ENCODE measurements around the gene OPCML. TPM values are rescaled to one million over a fixed set of nuclear protein-coding genes. Genes with fewer than 3 reads are reported as not detected.

OPCML gene
- total RNA-seq, 2 experiments from 2014 or later: not detected

DNA sequence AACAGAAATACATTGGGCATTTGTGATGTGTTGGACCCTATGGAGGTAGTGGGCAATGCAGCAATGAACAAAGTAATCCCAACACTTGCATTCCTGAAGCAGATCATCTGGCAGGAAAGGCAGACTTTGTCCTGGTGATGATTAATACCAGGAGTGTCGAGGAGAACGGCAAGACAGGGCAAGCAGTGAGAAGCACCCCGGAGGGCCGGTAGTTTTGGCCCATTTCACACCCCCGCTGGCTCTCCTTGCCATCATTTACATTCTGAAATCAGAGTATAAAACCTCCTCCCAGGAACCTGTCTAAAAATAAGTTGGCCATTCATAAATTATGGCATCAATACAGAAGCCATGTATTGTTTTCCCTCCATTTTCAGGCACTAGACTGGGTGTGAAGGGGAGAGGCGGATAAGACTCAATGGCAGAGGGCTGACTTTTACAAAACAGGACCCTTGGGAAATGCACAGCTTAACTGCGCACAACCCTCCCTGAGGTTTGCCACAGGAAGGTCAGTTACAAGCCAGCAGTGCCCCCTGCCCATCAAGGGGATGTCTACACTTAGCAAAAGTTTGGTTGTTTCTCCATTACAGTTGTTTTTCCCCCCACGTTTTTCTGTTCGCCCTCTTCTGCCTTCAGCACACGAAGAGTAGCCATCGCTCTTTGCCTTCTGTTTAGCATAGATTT, 55.6 kb downstream of the OPCML start:
- POLR2A ChIA-PET: no interaction called here
- Mint-ChIP-seq H3K9me3 (no peaks in the 10 kb centered on the region), H3K27me3 (no peaks in the 10 kb centered on the region), H3K4me3 (no peak overlapping the region), H3K36me3 (no peaks in the 10 kb centered on the region), H3K4me1 (no peaks in the 10 kb centered on the region), H3K27ac (no peak overlapping the region)
- DNase-seq: no peak
- ATAC-seq (ENCODE audit: low read depth): no peak

DNA sequence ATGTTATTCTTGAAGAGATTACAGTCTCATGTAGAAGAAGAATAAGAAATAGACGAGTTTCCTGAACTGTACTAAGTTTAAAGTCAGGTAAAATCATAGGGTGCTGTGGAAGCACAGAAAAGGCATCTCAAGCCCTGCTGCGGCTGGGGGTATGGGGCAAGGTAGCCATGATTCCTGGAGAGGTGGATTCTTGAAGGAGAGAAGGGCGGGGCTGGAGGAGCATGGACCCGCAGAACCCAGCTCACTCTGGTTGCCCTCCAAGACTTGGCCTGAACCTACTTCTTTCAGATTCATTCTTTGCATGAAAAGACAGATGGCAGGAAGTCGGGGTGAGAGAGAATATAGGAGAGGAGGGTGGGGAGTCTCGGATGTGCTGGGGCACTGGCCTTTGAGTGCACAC, 57.8 kb downstream of the OPCML start:
- H3K36me3 Mint-ChIP-seq: no peaks in the 10 kb centered on the region
- DNase-seq (no peak), ATAC-seq (ENCODE audit: low read depth) (no peak)
- no peaks in the 10 kb centered on the region for H3K4me1 Mint-ChIP-seq
- no peaks in the 10 kb centered on the region for H3K9me3 Mint-ChIP-seq
- H3K27me3 Mint-ChIP-seq: no peaks in the 10 kb centered on the region
- POLR2A ChIA-PET: no interaction called here
- H3K4me3 Mint-ChIP-seq: no peak overlapping the region
- H3K27ac Mint-ChIP-seq: no peak overlapping the region

DNA sequence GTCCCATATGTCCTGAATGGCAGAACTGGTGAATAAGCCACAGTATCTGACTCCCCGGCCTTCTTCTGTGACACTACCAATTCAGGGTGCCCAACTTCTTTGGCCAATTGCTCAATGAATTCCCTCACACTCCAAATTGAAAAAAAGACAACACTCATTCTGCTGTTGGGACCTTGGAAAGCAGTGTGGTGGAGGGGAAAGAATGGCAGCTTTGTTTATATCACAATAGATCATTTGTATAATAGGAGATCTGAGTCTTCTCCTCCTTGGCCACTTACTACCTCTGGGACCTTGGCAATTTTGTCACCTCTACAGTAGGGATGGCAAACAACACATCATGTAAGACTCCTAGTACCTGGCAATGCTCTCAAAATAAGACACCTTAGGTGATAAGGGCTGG, 64.6 kb downstream of the OPCML start:
- DNase-seq: no peak
- no peak overlapping the region for H3K27ac Mint-ChIP-seq
- H3K4me3 Mint-ChIP-seq: no peak overlapping the region
- H3K36me3 Mint-ChIP-seq: no peaks in the 10 kb centered on the region
- ATAC-seq (ENCODE audit: low read depth): no peak
- POLR2A ChIA-PET: no interaction called here
- H3K27me3 Mint-ChIP-seq: no peaks in the 10 kb centered on the region
- no peaks in the 10 kb centered on the region for H3K4me1 Mint-ChIP-seq
- H3K9me3 Mint-ChIP-seq: no peaks in the 10 kb centered on the region

DNA sequence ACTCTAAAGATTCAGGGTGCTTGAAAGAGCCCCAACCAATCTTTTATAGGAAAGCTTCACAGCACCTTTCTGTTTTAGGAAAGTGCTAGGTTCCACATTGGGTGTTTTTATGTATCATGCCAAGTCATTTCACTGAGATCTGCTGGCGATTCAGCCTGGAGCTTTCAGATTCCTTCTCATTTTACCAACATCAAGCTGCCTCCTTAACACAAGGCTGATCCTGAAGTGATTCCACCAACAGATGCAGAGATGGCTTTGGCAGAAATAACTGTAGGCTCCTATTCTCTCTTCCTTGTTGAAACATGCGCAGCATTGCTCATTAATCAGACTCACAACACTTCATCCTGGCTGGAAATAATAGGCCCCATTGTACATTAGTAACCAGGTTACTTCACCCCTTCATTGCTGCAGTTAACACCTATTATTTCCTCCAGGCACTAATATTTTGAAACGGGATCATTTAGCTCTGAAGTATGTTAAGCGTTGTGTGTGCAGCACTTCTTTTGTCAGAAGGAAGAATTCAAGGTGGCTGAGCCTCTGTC, 89.0 kb downstream of the OPCML start:
- DNase-seq (no peak), ATAC-seq (ENCODE audit: low read depth) (no peak)
- H3K27me3 Mint-ChIP-seq: no peaks in the 10 kb centered on the region
- no peaks in the 10 kb centered on the region for H3K9me3 Mint-ChIP-seq
- POLR2A ChIA-PET: no interaction called here
- H3K4me3 Mint-ChIP-seq: no peak overlapping the region
- no peaks in the 10 kb centered on the region for H3K36me3 Mint-ChIP-seq
- no peaks in the 10 kb centered on the region for H3K4me1 Mint-ChIP-seq
- H3K27ac Mint-ChIP-seq: no peak overlapping the region

DNA sequence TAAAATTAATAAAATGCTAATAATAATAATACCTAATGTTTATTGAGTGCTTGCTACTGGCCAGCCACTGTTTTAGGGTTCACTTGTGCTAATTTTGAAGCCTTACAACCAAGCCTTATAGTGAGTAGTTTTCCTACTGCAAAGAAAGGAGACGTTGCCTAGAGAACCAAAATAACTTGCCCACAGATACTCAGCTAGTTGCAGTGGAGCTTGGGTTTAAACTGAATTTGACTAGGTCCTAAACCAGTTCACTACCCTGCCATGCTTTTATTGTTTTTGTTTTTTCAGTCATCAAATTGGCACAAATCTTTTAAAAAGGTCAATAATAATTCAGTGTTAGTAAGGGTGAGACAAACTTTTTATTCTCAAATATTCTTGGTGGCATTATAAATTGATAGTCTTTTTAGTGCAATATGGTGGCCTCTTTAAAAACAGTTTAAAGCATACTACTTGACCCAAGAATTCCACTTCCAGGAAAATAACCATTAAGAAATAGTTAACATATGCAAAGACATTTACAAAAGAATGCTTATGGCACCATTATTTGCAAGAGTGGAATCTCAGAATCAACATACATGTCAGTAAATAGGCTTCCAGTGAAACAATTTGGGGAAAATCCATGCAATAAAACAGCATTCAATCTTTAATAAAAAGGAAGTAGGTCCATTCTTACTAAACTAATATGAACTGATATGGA, 90.2 kb downstream of the OPCML start:
- DNase-seq (no peak), ATAC-seq (ENCODE audit: low read depth) (no peak)
- H3K27ac Mint-ChIP-seq: no peak overlapping the region
- no peaks in the 10 kb centered on the region for H3K9me3 Mint-ChIP-seq
- no peaks in the 10 kb centered on the region for H3K27me3 Mint-ChIP-seq
- H3K36me3 Mint-ChIP-seq: no peaks in the 10 kb centered on the region
- H3K4me1 Mint-ChIP-seq: no peaks in the 10 kb centered on the region
- POLR2A ChIA-PET: no interaction called here
- H3K4me3 Mint-ChIP-seq: no peak overlapping the region

DNA sequence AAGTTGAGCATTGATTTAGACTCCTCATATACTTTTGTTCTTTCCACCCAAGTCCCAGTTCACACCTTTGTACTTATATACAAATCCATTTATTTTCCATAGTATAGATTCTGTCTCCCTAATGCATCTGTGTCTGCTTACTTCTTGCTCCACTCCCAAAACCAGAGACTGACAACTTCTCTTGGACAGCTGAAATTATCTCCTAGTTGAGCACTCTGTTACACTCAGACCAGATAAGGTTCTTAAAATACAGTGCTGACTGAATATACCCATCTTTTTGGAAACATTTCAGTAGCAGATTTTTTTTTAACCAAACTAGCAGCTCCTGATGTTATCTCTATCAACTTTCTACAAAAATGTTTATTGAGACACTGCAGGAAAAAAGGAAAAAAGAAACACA, 106.3 kb downstream of the OPCML start:
- no peaks in the 10 kb centered on the region for H3K4me1 Mint-ChIP-seq
- H3K36me3 Mint-ChIP-seq: no peaks in the 10 kb centered on the region
- H3K27me3 Mint-ChIP-seq: no peaks in the 10 kb centered on the region
- DNase-seq: no peak
- POLR2A ChIA-PET: no interaction called here
- H3K4me3 Mint-ChIP-seq: no peak overlapping the region
- no peak overlapping the region for H3K27ac Mint-ChIP-seq
- H3K9me3 Mint-ChIP-seq: no peaks in the 10 kb centered on the region
- no peak for ATAC-seq (ENCODE audit: low read depth)

DNA sequence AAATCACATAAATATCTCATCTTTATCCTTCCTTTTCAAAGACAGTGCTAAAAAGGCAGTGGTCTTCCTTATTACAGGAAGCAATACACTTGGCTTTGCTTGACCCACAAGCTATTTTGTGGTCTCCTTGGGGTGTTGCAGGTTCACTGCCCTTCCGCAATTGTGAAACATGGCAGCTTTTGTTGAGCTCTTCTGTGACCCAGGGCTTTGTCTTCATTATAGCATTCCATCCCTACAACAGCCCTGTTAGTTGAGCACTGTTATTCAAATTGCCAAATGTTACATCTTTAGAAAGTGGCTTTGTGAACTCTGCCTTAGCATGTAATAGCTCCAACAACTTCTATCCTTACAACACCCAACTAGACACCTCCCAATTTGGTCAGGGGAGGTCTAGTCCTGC, 107.1 kb downstream of the OPCML start:
- POLR2A ChIA-PET: no interaction called here
- ATAC-seq (ENCODE audit: low read depth) (no peak), DNase-seq (no peak)
- no peak overlapping the region for H3K4me3 Mint-ChIP-seq
- no peaks in the 10 kb centered on the region for H3K9me3 Mint-ChIP-seq
- H3K27ac Mint-ChIP-seq: no peak overlapping the region
- no peaks in the 10 kb centered on the region for H3K27me3 Mint-ChIP-seq
- H3K36me3 Mint-ChIP-seq: no peaks in the 10 kb centered on the region
- no peaks in the 10 kb centered on the region for H3K4me1 Mint-ChIP-seq

DNA sequence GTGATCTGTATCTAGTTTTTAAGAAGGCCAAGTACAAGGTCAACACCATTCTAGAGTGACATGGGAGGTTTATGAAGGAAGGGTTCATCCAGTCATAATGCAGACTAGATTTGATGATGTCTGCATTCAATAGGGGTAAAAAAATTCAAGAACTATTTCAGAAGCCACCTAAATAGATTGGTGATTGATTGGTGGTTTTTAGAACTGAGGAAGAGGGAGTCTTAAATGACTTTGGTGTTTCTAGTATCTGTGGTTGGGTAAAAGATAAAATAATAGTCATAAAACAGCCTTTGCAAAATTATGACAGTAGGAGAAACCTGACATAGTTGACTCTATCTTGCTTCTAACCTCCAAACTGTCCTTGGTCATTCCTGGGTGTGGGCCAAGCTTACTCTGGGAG, 114.1 kb downstream of the OPCML start:
- Mint-ChIP-seq H3K9me3 (no peaks in the 10 kb centered on the region), H3K4me3 (no peak overlapping the region), H3K4me1 (no peaks in the 10 kb centered on the region), H3K27ac (no peak overlapping the region), H3K36me3 (no peaks in the 10 kb centered on the region), H3K27me3 (no peaks in the 10 kb centered on the region)
- DNase-seq (no peak), ATAC-seq (ENCODE audit: low read depth) (no peak)
- POLR2A ChIA-PET: no interaction called here

DNA sequence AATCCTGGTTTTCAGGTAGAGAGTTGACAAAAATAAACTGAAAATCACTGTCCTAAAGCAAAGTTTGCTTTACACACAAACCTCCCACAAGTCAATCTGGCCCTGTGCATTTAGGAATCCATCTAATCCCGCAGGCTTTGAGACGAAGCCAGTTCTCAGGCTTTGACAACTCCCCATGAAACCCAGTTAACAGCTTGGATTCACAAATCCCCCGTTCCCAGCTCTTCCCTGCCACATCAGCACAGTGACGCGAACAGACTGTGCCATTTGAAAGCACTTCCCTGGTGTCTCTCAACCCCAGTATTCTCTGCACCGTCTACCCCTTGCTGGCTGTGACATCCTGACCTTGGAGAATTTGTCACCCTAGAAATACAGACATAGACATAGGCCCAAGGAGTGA, 117.8 kb downstream of the OPCML start:
- Mint-ChIP-seq H3K4me3 (no peak overlapping the region), H3K36me3 (no peaks in the 10 kb centered on the region), H3K27me3 (no peaks in the 10 kb centered on the region), H3K27ac (no peak overlapping the region), H3K9me3 (no peaks in the 10 kb centered on the region), H3K4me1 (no peaks in the 10 kb centered on the region)
- DNase-seq (no peak), ATAC-seq (ENCODE audit: low read depth) (no peak)
- POLR2A ChIA-PET: no interaction called here

GRCh38 chr11:133413703-133414102, 118.6 kb downstream of the OPCML start:
- H3K27me3 Mint-ChIP-seq: no peaks in the 10 kb centered on the region

GRCh38 chr11:133409799-133410198, 122.5 kb downstream of the OPCML start:
- DNase-seq (no peak), ATAC-seq (ENCODE audit: low read depth) (no peak)
- Mint-ChIP-seq H3K9me3 (no peaks in the 10 kb centered on the region), H3K36me3 (no peaks in the 10 kb centered on the region), H3K4me3 (no peak overlapping the region), H3K4me1 (no peaks in the 10 kb centered on the region), H3K27me3 (no peaks in the 10 kb centered on the region), H3K27ac (no peak overlapping the region)
- POLR2A ChIA-PET: no interaction called here

More at GRCh38 chr11:133413703-133414102, 118.6 kb downstream of the OPCML start:
- Mint-ChIP-seq H3K36me3 (no peaks in the 10 kb centered on the region), H3K27ac (no peak overlapping the region), H3K4me1 (no peaks in the 10 kb centered on the region), H3K4me3 (no peak overlapping the region), H3K9me3 (no peaks in the 10 kb centered on the region)
- POLR2A ChIA-PET: no interaction called here
- no peak for ATAC-seq (ENCODE audit: low read depth)
- no peak for DNase-seq

- POLR2A ChIA-PET: no interaction called here
- no peak for DNase-seq
- H3K9me3 Mint-ChIP-seq: no peaks in the 10 kb centered on the region
- no peaks in the 10 kb centered on the region for H3K36me3 Mint-ChIP-seq
- no peak for ATAC-seq (ENCODE audit: low read depth)
- H3K27me3 Mint-ChIP-seq: no peaks in the 10 kb centered on the region
- no peaks in the 10 kb centered on the region for H3K4me1 Mint-ChIP-seq
- H3K27ac Mint-ChIP-seq: no peak overlapping the region
- H3K4me3 Mint-ChIP-seq: no peak overlapping the region
These were observed 123.4 kb downstream of the OPCML start for GRCh38 chr11:133408936-133409335.

- no peak overlapping the region for H3K4me3 Mint-ChIP-seq
- H3K9me3 Mint-ChIP-seq: no peaks in the 10 kb centered on the region
- no peaks in the 10 kb centered on the region for H3K36me3 Mint-ChIP-seq
- ATAC-seq (ENCODE audit: low read depth) (no peak), DNase-seq (no peak)
- no peaks in the 10 kb centered on the region for H3K4me1 Mint-ChIP-seq
- H3K27ac Mint-ChIP-seq: no peak overlapping the region
- no peaks in the 10 kb centered on the region for H3K27me3 Mint-ChIP-seq
- POLR2A ChIA-PET: no interaction called here
These were observed 123.9 kb downstream of the OPCML start for GRCh38 chr11:133408402-133408801.

GRCh38 chr11:133406489-133406888, 125.8 kb downstream of the OPCML start:
- Mint-ChIP-seq H3K4me3 (no peak overlapping the region), H3K9me3 (no peaks in the 10 kb centered on the region)
- DNase-seq: no peak

More at GRCh38 chr11:133406489-133406888, 125.8 kb downstream of the OPCML start:
- Mint-ChIP-seq H3K27me3 (no peaks in the 10 kb centered on the region), H3K27ac (no peak overlapping the region), H3K4me1 (no peaks in the 10 kb centered on the region), H3K36me3 (no peaks in the 10 kb centered on the region)
- POLR2A ChIA-PET: no interaction called here
- ATAC-seq (ENCODE audit: low read depth): no peak
